HG02973 (cell line): Measurements from ENCODE around the gene ZNF112.

Experiments
- ATAC-seq: cut with Tn5 transposase; IDR thresholded peaks from one replicate; pipeline ENCODE4 v1.9.1; 2021; ENCODE audit warnings: moderate library complexity; ENCODE audit not compliant: unreplicated experiment

ZNF112 gene

DNA sequence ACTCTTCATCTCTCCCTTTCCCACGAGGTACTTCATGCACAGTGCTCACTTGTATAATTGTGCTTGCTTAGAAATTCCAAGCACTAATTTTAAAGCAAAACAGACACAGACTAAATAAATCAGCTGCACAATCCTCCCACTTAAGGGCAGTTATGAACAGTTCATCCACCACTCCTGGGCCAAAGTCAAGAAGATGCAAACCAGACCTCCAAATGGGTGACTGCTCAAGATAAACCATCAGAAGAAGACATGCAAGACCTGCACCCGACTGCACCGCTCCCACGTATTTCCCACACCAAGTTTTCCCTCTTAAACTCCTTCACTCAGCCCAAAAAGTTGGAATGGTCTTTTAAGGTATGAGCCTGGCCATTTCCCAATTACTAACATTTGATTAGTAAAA lies 71.5 kb downstream of the ZNF112 start:
- no peak for ATAC-seq

DNA sequence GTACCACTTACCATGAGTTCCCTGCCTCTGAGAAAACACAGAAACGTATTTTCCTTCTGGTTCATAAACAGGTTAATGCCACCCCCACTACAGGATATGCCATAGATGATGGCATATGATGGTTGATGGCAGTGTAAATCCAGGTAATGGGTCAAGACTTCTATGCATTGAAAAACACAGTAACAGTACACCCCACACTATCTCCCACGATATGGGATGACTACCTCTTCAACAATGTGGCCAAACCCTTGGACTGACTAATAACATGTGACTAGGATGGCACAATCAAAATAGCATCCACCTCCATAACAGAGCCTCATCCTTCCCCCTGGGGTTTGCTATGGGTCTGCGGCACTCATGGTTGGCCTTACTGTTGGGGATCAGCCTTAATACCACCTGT lies 73.6 kb downstream of the ZNF112 start:
- ATAC-seq = no peak

DNA sequence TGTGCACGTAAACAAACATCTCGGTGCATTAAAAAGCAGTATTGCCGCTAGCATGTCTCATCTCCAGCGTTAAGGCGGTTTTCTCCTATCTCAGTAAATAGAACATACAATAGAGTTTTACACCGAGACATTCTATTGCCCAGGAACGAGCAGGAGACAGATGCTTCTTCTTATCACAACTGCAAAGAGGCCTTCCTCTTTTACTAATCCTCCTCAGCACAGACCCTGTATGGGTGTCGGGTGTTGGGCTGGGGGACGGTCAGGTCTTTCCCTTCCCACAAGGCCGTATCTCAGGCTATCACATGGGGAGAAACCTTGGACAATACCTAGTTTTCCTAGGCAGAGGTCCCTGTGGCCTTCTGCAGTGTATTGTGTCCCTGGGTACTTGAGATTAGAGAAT lies 75.6 kb downstream of the ZNF112 start:
- no peak for ATAC-seq

DNA sequence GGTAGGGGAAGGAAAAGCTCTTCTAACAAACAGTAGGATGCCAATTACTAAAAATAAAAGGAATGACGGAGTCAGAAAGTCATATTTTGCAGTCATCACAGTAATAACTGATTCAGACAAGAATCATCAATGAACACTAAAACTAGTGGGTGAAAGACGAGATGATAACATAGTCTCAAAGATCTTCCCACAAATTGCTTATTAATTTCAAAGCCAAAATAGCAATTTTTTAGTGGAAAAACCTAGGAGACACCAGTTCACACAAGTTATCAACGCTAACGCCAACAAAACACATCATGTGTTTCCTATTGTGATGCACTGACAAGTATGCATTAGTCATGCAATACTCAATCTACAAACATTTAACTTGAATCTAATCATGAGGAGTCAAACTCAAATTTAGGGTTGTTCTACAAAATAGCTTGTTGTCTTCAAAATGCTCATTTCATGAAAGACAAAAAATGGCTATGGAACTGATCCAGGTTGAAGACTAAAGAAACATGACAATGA lies 78.2 kb downstream of the ZNF112 start:
- no peak for ATAC-seq

DNA sequence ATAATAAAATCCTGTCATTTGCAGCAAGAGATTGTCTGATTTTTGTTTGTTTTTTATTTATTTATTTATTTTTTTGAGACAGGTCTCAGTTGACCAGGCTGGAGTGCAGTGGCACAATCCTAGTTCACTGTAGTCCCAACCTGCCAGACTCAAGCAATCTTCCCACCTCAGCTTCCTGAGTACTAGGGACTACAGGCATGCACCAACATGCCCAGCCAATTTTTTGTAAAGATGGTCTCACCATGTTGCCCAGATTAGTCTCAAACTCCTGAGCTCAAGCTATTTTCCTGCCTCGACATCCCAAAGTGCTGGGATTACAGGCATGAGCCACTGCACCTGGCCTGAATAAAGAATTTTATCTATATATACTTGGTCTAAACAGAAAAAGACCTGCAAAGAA lies 79.1 kb downstream of the ZNF112 start:
- no peak for ATAC-seq
